Caco-2 (cell line): ENCODE results near the gene SHCBP1L. TPM values are rescaled to one million over a fixed set of nuclear protein-coding genes. Genes with fewer than 3 reads are reported as not detected.

ENCODE experiments used
- BruUV-seq: library from RNA; stranded (reverse); fragments of 400-500 nt; replicated peaks from 2 replicates; lab custom pipeline; 2021; lab: Mats Ljungman, UMichigan
- CTCF ChIA-PET: fragments of 300-600 bp; sonication (Branson Sonifier 250); formaldehyde crosslinking; loops from one replicate; lab custom pipeline; 2022; ENCODE audit warnings: antibody characterized with exemption; lab: Charles Lee
- POLR2A ChIA-PET: fragments of 300-600 bp; sonication (Branson Sonifier 250); formaldehyde crosslinking; loops from one replicate; lab custom pipeline; 2022; ENCODE audit warnings: antibody characterized with exemption; lab: Charles Lee
- DNase-seq, 2 experiments: peaks; one replicate each; pipeline versions ENCODE4 v3.0.0 to v3.0.0-alpha.2; 2020 to 2022
- H3K27me3 ChIP-seq: replicated peaks from 2 replicates; pipeline ENCODE4 v1.6.0; 2011; ENCODE audit warnings: low read length; ENCODE audit not compliant: control insufficient read depth, insufficient read depth
- H3K36me3 ChIP-seq: 2 replicates; pipeline ENCODE4 v1.5.1; 2011; ENCODE audit warnings: low read length; ENCODE audit not compliant: control insufficient read depth, insufficient read depth
- H3K4me1 ChIP-seq: fragments of 250-450 bp; sonication (Bioruptor Pico); 2 replicates; pipeline ENCODE4 v1.5.1; 2020; ENCODE audit warnings: mild to moderate bottlenecking
- H3K4me3 ChIP-seq: 2 replicates; pipeline ENCODE4 v1.5.1; 2011; ENCODE audit warnings: low read depth, mild to moderate bottlenecking, control low read depth, low read length
- H3K9me3 ChIP-seq: fragments of 250-450 bp; sonication (Bioruptor Pico); 2 replicates; pipeline ENCODE4 v1.5.1; 2020; ENCODE audit warnings: mild to moderate bottlenecking, moderate library complexity
- H3K27ac Mint-ChIP-seq: one replicate; pipeline ENCODE4 v1.8.0; 2022; ENCODE audit warnings: mixed read lengths; ENCODE audit not compliant: unreplicated experiment
- H3K27me3 Mint-ChIP-seq: one replicate; pipeline ENCODE4 v1.8.0; 2022; ENCODE audit warnings: mixed read lengths; ENCODE audit not compliant: insufficient read depth, unreplicated experiment
- H3K36me3 Mint-ChIP-seq: one replicate; pipeline ENCODE4 v1.8.0; 2022; ENCODE audit warnings: mild to moderate bottlenecking, mixed read lengths; ENCODE audit not compliant: insufficient read depth, unreplicated experiment
- H3K4me1 Mint-ChIP-seq: one replicate; pipeline ENCODE4 v1.8.0; 2022; ENCODE audit warnings: low read depth, mixed read lengths; ENCODE audit not compliant: unreplicated experiment
- H3K4me3 Mint-ChIP-seq: one replicate; pipeline ENCODE4 v1.8.0; 2022; ENCODE audit warnings: mild to moderate bottlenecking, moderate library complexity, mixed read lengths; ENCODE audit not compliant: unreplicated experiment
- H3K9me3 Mint-ChIP-seq: one replicate; pipeline ENCODE4 v1.8.0; 2022; ENCODE audit warnings: mixed read lengths; ENCODE audit not compliant: unreplicated experiment
- CTCF ChIP-seq, 2 experiments: fragments of 200-600 bp in 1 of 2; IDR thresholded peaks; 1 replicate in 1 of 2; 2 replicates in 1 of 2; pipeline versions ENCODE4 v1.5.1 to v1.8.0; 2011 to 2022; ENCODE audit warnings: antibody characterized with exemption in 1 of 2, control low read depth in 1 of 2, inconsistent platforms in 1 of 2, low read depth in 1 of 2, low read length in 1 of 2, mild to moderate bottlenecking in 1 of 2, moderate library complexity in 1 of 2; ENCODE audit not compliant: insufficient read depth in 1 of 2, severe bottlenecking in 1 of 2, unreplicated experiment in 1 of 2
- intact Hi-C: fragments of 100-400 bp; cut with micrococcal nuclease; formaldehyde crosslinking; loops from one replicate; pipeline ENCODE4 v1.10.0; 2022; ENCODE audit not compliant: unreplicated experiment
- total RNA-seq: library from RNA; stranded (reverse); gene quantifications from 2 replicates; pipeline ENCODE4 v1.2.3, GENCODE V29; 2022

Gene SHCBP1L
- total RNA-seq, 1 experiment from 2014 or later = not detected

- no peaks in the 10 kb centered on the region for H3K27me3 Mint-ChIP-seq
- H3K9me3 Mint-ChIP-seq = no peaks in the 10 kb centered on the region
- Histone ChIP-seq H3K27me3 (no peaks in the 10 kb centered on the region), H3K36me3 (no peaks in the 10 kb centered on the region), H3K4me3 (peak overlapping the region; percentile 21; the same call in 1 of the 2 replicates), H3K9me3 (no peaks in the 10 kb centered on the region), H3K4me1 (peaks cover 36% of the 10 kb centered on the region)
- peak overlapping the region; percentile 58 for H3K27ac Mint-ChIP-seq
- POLR2A ChIA-PET = interaction anchor here (0.9 to 1.1 kb wide), 3 partner anchors 59 to 266 kb away, joined by 3 read pairs; no protein-coding TSS in a partner anchor
- TF ChIP-seq CTCF (IDR thresholded peaks at IDR 0.05; ENCODE audit: insufficient read depth in 1 of 2, low read depth in 1 of 2, low read length in 1 of 2, severe bottlenecking in 1 of 2, unreplicated experiment in 1 of 2) = peak; percentile 90 to 93
- no TSS peak for BruUV-seq
- CTCF ChIA-PET = interaction anchor here (0.7 to 2.0 kb wide), 11 partner anchors 12 to 319 kb away, joined by 3 to 19 read pairs (median 4); no protein-coding TSS in a partner anchor
- H3K36me3 Mint-ChIP-seq = no peaks in the 10 kb centered on the region
- DNase-seq = peak; percentile 78 to 81
- H3K4me1 Mint-ChIP-seq = peaks cover 14% of the 10 kb centered on the region
- peak overlapping the region; percentile 55 for H3K4me3 Mint-ChIP-seq
- intact Hi-C loops = loop anchor here (1.0 kb wide), 6 partner anchors 62 to 356 kb away; partner anchors contain the start of gene LAMC2
These were observed 9.7 kb upstream of the SHCBP1L start for GRCh38 chr1:182962554-182963115.

- no peak for DNase-seq
- Mint-ChIP-seq H3K36me3 (no peaks in the 10 kb centered on the region), H3K4me3 (no peak overlapping the region), H3K27me3 (no peaks in the 10 kb centered on the region), H3K9me3 (no peaks in the 10 kb centered on the region), H3K27ac (no peak overlapping the region), H3K4me1 (peaks cover 14% of the 10 kb centered on the region)
- ChIA-PET CTCF (no interaction called here), POLR2A (no interaction called here)
- no peaks in the 10 kb centered on the region for H3K27me3 ChIP-seq
- H3K36me3 ChIP-seq = no peaks in the 10 kb centered on the region
- BruUV-seq = no TSS peak
- peaks cover 14% of the 10 kb centered on the region for H3K4me1 ChIP-seq
- no peaks in the 10 kb centered on the region for H3K9me3 ChIP-seq
- H3K4me3 ChIP-seq = no peak overlapping the region
- intact Hi-C loops = no loop called here
- TF ChIP-seq CTCF (IDR thresholded peaks at IDR 0.05; ENCODE audit: insufficient read depth in 1 of 2, low read depth in 1 of 2, low read length in 1 of 2, severe bottlenecking in 1 of 2, unreplicated experiment in 1 of 2) = no peak
These were observed 7.1 kb upstream of the SHCBP1L start for GRCh38 chr1:182960046-182960445.

GRCh38 chr1:182957902-182958395 lies 5.0 kb upstream of the SHCBP1L start:
- Mint-ChIP-seq H3K27ac (no peak overlapping the region), H3K9me3 (no peaks in the 10 kb centered on the region), H3K36me3 (no peaks in the 10 kb centered on the region), H3K4me3 (no peak overlapping the region), H3K4me1 (peaks cover 14% of the 10 kb centered on the region), H3K27me3 (no peaks in the 10 kb centered on the region)
- Histone ChIP-seq H3K27me3 (no peaks in the 10 kb centered on the region), H3K4me1 (0 out of 2 replicates have a peak, but pooled peaks cover 2% of the 10 kb centered on the region), H3K36me3 (no peaks in the 10 kb centered on the region), H3K9me3 (no peaks in the 10 kb centered on the region), H3K4me3 (no peak overlapping the region)
- no TSS peak for BruUV-seq
- DNase-seq = no peak
- ChIA-PET CTCF (no interaction called here), POLR2A (no interaction called here)
- TF ChIP-seq CTCF (IDR thresholded peaks at IDR 0.05; ENCODE audit: insufficient read depth in 1 of 2, low read depth in 1 of 2, low read length in 1 of 2, severe bottlenecking in 1 of 2, unreplicated experiment in 1 of 2) = no peak
- intact Hi-C loops = no loop called here
